ENCODE results near the gene SPOP. TPM values are rescaled to one million over a fixed set of nuclear protein-coding genes. Genes with fewer than 3 reads are reported as not detected.

The SPOP gene
- total RNA-seq, 4 donors from 2014 or later: 75.6 to 352 (median 95.3) TPM

DNA sequence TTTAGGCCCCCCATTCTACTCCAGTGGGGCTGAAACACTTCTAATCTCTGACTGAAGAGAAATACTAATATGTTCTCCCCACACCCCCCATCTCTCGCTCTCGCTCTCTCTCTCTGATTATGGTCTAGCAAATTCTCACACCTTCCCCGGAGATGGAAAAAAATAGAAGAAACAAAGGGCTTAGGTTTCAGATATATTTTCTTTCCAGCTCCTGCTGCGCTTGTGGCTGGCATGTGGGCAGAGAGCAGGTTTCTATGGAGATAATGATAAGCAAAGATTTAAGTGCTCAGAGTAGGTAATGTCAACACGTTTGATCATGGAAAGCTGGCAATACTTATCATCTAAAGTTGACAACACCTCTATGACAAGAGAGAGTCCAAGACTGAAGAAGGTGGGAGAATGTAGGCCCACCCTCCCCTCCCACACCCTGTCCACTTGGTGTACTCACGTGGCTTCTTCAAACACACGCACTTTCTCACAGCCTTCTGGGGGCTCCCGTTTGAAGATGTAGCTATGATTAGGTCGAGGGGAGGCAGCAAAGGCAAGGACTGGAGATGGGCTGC is 37.9 kb upstream of the SPOP start:
- Histone ChIP-seq H3K27me3 (no peaks in the 10 kb centered on the region), H3K36me3 (peaks cover 0 to 11% (median 0%) of the 10 kb centered on the region in 4 donors), H3K27ac (no peak overlapping the region), H3K9me3 (no peaks in the 10 kb centered on the region), H3K4me1 (no peaks in the 10 kb centered on the region), H3K4me3 (no peak overlapping the region)
- DNase-seq: no peak
- in situ Hi-C loops (cut with MboI; ENCODE audit: low pct_ligation_motif_present in 1 of 4, low pct_unique_long_range_greater_than_20kb in 1 of 4, low sequenced_read_pairs in 3 of 4) (loop anchor here in 2 of 4 donors (10.0 to 25.0 kb wide), 2 partner anchors 59 to 303 kb away; partner anchors contain the start of gene PHB1 (in 1 of the 2)), intact Hi-C loops (cut with DNase I; ENCODE audit: low total_unique reads) (loop anchor here (5.0 to 10.0 kb wide), 2 partner anchors 619 to 1157 kb away; no protein-coding TSS in a partner anchor)
- no peak for TF ChIP-seq POLR2AphosphoS5 (IDR thresholded peaks at IDR 0.05)
- TF ChIP-seq, protein P1, sequence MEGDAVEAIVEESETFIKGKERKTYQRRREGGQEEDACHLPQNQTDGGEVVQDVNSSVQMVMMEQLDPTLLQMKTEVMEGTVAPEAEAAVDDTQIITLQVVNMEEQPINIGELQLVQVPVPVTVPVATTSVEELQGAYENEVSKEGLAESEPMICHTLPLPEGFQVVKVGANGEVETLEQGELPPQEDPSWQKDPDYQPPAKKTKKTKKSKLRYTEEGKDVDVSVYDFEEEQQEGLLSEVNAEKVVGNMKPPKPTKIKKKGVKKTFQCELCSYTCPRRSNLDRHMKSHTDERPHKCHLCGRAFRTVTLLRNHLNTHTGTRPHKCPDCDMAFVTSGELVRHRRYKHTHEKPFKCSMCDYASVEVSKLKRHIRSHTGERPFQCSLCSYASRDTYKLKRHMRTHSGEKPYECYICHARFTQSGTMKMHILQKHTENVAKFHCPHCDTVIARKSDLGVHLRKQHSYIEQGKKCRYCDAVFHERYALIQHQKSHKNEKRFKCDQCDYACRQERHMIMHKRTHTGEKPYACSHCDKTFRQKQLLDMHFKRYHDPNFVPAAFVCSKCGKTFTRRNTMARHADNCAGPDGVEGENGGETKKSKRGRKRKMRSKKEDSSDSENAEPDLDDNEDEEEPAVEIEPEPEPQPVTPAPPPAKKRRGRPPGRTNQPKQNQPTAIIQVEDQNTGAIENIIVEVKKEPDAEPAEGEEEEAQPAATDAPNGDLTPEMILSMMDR (IDR thresholded peaks at IDR 0.05): no peak
- TF ChIP-seq EP300 (IDR thresholded peaks at IDR 0.05; ENCODE audit: low read depth): no peak
- no peak for TF ChIP-seq POLR2A (IDR thresholded peaks at IDR 0.05)
- 74 to 75% methylated on average over 5 to 9 of the region's 9 CpGs for WGBS, 2 donors (ENCODE audit: low coverage in 1 of 2)

DNA sequence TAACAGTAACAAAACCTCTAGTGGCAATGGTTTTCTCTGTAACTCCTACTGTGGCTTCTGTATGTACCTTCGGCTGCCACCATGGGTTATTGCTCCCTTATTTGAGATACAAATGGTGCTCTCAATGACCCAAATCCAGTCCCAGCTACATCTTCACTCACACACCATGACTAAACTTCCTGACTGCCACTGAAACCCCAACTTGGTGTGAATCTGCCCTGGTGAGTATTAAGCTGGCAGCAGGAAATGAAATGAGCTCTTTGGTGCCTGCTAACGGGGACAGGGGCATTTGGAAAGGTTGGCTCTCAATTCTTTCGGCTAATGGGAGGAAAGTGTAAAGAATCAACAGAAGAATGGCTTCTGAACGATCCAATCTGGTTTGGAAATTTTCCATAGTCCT is 37.3 kb upstream of the SPOP start:
- intact Hi-C loops (cut with DNase I; ENCODE audit: low total_unique reads): loop anchor here (5.0 to 10.0 kb wide), 2 partner anchors 620 to 1157 kb away; no protein-coding TSS in a partner anchor
- in situ Hi-C loops (cut with MboI; ENCODE audit: low pct_ligation_motif_present in 1 of 4, low pct_unique_long_range_greater_than_20kb in 1 of 4, low sequenced_read_pairs in 3 of 4): loop anchor here in 2 of 4 donors (10.0 to 25.0 kb wide), 2 partner anchors 60 to 303 kb away; partner anchors contain the start of gene PHB1 (in 1 of the 2)
- Histone ChIP-seq H3K9me3 (no peaks in the 10 kb centered on the region), H3K36me3 (peaks cover 0 to 11% (median 0%) of the 10 kb centered on the region in 4 donors), H3K27me3 (no peaks in the 10 kb centered on the region), H3K27ac (no peak overlapping the region), H3K4me3 (no peak overlapping the region), H3K4me1 (no peaks in the 10 kb centered on the region)
- no peak for DNase-seq
- WGBS, 2 donors (ENCODE audit: low coverage in 1 of 2): 84 to 100% methylated on average over 1 to 4 of the region's 4 CpGs
- TF ChIP-seq POLR2AphosphoS5 (IDR thresholded peaks at IDR 0.05) (no peak), POLR2A (IDR thresholded peaks at IDR 0.05) (no peak), EP300 (IDR thresholded peaks at IDR 0.05; ENCODE audit: low read depth) (no peak)
- TF ChIP-seq, protein P1 (IDR thresholded peaks at IDR 0.05): no peak

DNA sequence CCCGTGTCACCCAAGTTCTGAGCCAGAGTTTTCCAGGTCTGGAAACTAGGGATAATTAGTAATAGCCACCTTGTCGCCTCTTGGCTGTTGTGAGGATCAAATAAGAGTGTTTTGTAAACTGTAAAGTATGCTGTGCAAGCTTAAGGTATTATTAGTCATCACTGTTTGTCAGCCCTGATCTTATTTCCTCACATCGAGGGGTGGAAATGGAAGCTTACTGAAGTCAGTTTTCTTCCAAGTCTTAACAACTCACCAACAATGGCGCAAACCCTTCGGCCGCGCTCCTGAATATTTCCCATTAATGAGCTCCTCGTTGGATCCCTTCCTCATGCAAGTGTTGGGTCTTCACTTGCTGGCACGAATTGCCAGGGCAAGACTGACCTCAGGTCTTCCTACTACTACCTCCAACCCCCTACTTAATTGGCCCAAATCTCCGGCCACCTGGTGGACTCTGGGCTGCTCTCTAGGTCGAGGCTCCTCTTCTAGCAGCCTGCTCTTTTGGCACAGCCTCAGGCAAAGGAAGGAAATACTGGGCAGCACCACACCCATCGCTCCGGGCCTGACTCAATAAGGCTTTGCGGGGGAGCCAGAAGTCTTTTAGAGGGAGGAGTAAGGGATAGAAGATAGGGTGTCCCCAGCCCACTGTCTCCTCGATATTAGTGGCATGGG is 30.8 kb upstream of the SPOP start:
- 63% methylated on average over 15 of the region's 15 CpGs; no CpG with 5 or more reads in 1 of the 2 donors for WGBS, 2 donors (ENCODE audit: low coverage in 1 of 2)
- Histone ChIP-seq H3K27ac (peak overlapping the region; percentile 85 to 98 (median 92)), H3K4me3 (peak overlapping the region in 2 of 4 donors; percentile 83 to 99), H3K9me3 (no peaks in the 10 kb centered on the region), H3K27me3 (no peaks in the 10 kb centered on the region), H3K36me3 (peaks cover 0 to 20% (median 8%) of the 10 kb centered on the region in 4 donors), H3K4me1 (peaks cover 11 to 31% (median 15%) of the 10 kb centered on the region in 4 donors)
- no peak for DNase-seq
- in situ Hi-C loops (cut with MboI; ENCODE audit: low pct_ligation_motif_present in 1 of 4, low pct_unique_long_range_greater_than_20kb in 1 of 4, low sequenced_read_pairs in 3 of 4) (loop anchor here in 2 of 4 donors (10.0 to 25.0 kb wide), 2 partner anchors 76 to 296 kb away; partner anchors contain the start of genes KAT7 (in 1 of the 2) and PHB1 (in 1 of the 2)), intact Hi-C loops (cut with DNase I; ENCODE audit: low total_unique reads) (no loop called here)
- TF ChIP-seq, protein P1 (IDR thresholded peaks at IDR 0.05): peak in 1 of 5 experiments; percentile 10
- TF ChIP-seq EP300 (IDR thresholded peaks at IDR 0.05; ENCODE audit: low read depth) (no peak), POLR2A (IDR thresholded peaks at IDR 0.05) (no peak), POLR2AphosphoS5 (IDR thresholded peaks at IDR 0.05) (no peak)
